Measurements from ENCODE around the gene PLXNB2.
A peak's percentile ranks its signal among the peaks of the same experiment; 100 is the strongest.

PLXNB2 gene

GRCh38 chr22:50283821-50284220 is 23.6 kb downstream of the PLXNB2 start:
- TF ChIP-seq CTCF (IDR thresholded peaks at IDR 0.05; ENCODE audit: insufficient read depth, low read depth, low read length, missing control alignments): no peak
- DNase-seq (ENCODE audit: low read depth): no peak
- H3K4me3 ChIP-seq (ENCODE audit: low read length): no peak overlapping the region

DNA sequence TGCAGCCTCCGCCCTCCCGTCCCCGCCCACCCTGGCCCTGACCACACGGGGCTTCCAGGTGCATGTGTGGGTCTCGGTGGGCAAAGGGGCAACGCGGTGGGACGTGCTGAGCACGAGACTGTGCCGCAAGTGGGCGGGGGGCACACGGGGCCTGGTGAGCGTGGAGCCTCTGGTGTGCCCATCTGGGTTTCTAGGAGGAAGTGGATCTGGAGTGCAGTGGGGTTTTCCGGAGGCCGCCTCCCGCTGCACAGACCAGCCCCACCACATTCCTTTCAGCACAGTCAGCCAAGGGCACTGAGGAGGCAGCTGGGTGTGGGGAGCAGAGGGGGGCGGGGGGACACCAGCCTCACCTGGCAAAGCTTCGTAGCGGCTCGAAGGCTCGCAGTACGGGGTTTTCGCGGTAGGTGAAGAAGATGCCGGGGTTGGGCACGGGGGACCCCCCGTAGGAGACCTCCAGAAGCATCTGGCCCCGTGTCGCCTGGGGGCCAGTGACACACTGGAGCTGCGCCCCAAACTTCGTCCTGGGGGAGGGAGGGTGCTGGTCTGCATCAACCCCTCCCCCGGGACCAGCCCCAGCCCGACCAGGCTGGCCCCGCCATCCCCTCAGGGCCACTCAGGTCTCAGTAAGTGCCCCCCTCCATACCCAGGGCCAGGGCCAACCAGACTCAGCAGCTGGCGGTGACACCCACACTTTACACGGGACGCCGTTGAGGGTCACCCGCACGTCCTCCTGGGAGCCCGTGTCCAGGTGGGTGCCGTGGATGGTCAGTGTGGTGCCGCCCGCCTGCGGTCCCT is 24.9 kb downstream of the PLXNB2 start:
- H3K4me3 ChIP-seq (ENCODE audit: low read length): no peak overlapping the region
- no peak for TF ChIP-seq CTCF (IDR thresholded peaks at IDR 0.05; ENCODE audit: insufficient read depth, low read depth, low read length, missing control alignments)
- peak; percentile 98 for DNase-seq (ENCODE audit: low read depth)

DNA sequence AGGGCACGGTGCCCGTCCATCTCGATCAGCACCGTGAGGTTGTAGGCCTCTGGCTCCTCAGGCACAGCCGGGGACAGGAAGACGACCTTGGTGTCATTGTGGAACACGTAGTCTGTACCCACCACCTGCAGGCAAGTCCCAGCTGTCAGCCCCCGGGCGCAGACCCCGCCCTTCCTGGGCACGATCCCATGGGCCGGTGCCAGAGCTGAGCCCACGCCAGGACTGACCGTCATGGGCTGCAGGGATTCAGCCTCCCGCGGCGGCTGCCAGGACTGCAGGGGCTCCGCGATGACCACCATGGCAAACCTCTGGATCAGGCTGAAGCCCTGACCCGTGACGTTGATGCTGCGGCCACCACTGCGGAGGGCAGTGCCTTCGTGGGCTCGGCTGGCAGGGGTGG is 25.5 kb downstream of the PLXNB2 start:
- DNase-seq (ENCODE audit: low read depth): no peak
- no peak for TF ChIP-seq CTCF (IDR thresholded peaks at IDR 0.05; ENCODE audit: insufficient read depth, low read depth, low read length, missing control alignments)
- no peak overlapping the region for H3K4me3 ChIP-seq (ENCODE audit: low read length)

DNA sequence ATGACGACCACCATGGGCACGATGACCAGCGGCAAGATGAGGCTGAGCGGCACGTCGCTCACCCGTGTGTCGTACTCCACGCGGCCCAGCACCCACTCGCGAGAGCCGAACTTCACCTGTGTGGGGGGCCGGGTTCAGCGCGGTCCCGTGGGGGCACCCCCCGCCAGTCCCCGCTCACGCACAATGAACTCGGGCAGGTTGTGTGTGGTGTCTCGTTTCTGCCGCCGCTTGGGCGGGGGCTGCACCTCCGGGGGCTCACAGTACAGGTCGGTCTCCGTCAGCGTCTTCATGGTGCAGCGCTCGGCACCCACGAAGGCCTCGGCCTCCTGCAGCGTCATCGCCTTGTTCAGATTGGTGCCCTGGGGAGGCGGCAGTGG is 26.1 kb downstream of the PLXNB2 start:
- DNase-seq (ENCODE audit: low read depth): no peak
- no peak overlapping the region for H3K4me3 ChIP-seq (ENCODE audit: low read length)
- no peak for TF ChIP-seq CTCF (IDR thresholded peaks at IDR 0.05; ENCODE audit: insufficient read depth, low read depth, low read length, missing control alignments)

GRCh38 chr22:50280708-50281383 is 26.6 kb downstream of the PLXNB2 start:
- H3K4me3 ChIP-seq (ENCODE audit: low read length): no peak overlapping the region
- DNase-seq (ENCODE audit: low read depth): no peak
- no peak for TF ChIP-seq CTCF (IDR thresholded peaks at IDR 0.05; ENCODE audit: insufficient read depth, low read depth, low read length, missing control alignments)

GRCh38 chr22:50280022-50280707 is 27.3 kb downstream of the PLXNB2 start:
- TF ChIP-seq CTCF (IDR thresholded peaks at IDR 0.05; ENCODE audit: insufficient read depth, low read depth, low read length, missing control alignments): no peak
- no peak for DNase-seq (ENCODE audit: low read depth)
- no peak overlapping the region for H3K4me3 ChIP-seq (ENCODE audit: low read length)
